K562 (cell line): ENCODE measurements around the gene AKT1. TPM values are rescaled to one million over a fixed set of nuclear protein-coding genes. Genes with fewer than 3 reads are reported as not detected.

Experiments used
- NONO ChIP-seq, 2 experiments: fragments of 200-400 bp in 1 of 2; fragments of 450-650 bp in 1 of 2; formaldehyde crosslinking in 1 of 2; IDR thresholded peaks; 2 replicates each; pipeline ENCODE4 v1.6.1; 2017; ENCODE audit warnings: low read depth in 2 of 2, mild to moderate bottlenecking in 2 of 2, moderate library complexity in 2 of 2, low read length in 1 of 2
- PHF8 ChIP-seq: fragments of 200-600 bp; sonication (generic); IDR thresholded peaks from 2 replicates; pipeline ENCODE4 v1.6.1; 2012; ENCODE audit warnings: mixed run types, mild to moderate bottlenecking, inconsistent platforms, low read length, moderate library complexity, borderline replicate concordance
- TBP ChIP-seq: optimal IDR thresholded peaks from 2 replicates; pipeline ENCODE3; 2011; ENCODE audit warnings: low read depth, low read length, improper control_type of control experiment
- ZBTB11 ChIP-seq, 3 experiments: fragments of 200-800 bp in 1 of 3; fragments of 250-450 bp in 1 of 3; fragments of 450-650 bp in 1 of 3; sonication (Bioruptor Pico) in 1 of 3; sonication (Bioruptor generic) in 1 of 3; formaldehyde crosslinking in 1 of 3; IDR thresholded peaks; 2 replicates each; pipeline versions ENCODE4 v1.6.1 to v1.8.0; 2016 to 2022; ENCODE audit warnings: mild to moderate bottlenecking in 2 of 3, missing genetic modification characterization in 2 of 3, missing compliant biosample characterization in 1 of 3, moderate library complexity in 1 of 3
- ZNF121 ChIP-seq: sonication (generic); formaldehyde crosslinking; conservative IDR thresholded peaks from 2 replicates; pipeline ENCODE4 v1.8.0; 2022; ENCODE audit warnings: missing genetic modification reagents
- ZNF134 ChIP-seq: fragments of 250-450 bp; sonication (Bioruptor Pico); conservative IDR thresholded peaks from 2 replicates; pipeline ENCODE4 v1.4.0; 2020
- ZNF318 ChIP-seq, 2 experiments: fragments of 450-650 bp; IDR thresholded peaks; 2 replicates each; pipeline ENCODE4 v1.6.1; 2016; ENCODE audit warnings: mild to moderate bottlenecking in 2 of 2, borderline replicate concordance in 1 of 2, low read depth in 1 of 2, moderate library complexity in 1 of 2
- ZNF639 ChIP-seq, 2 experiments: fragments of 200-800 bp in 1 of 2; sonication (Bioruptor generic) in 1 of 2; sonication (generic) in 1 of 2; formaldehyde crosslinking in 1 of 2; IDR thresholded peaks in 1 of 2; conservative IDR thresholded peaks in 1 of 2; 2 replicates each; pipeline versions ENCODE4 v1.5.0 to v1.6.1; 2016 to 2020; ENCODE audit warnings: missing compliant biosample characterization in 1 of 2, missing genetic modification characterization in 1 of 2, missing genetic modification reagents in 1 of 2
- ZNF76 ChIP-seq: fragments of 250-450 bp; sonication (Bioruptor Pico); IDR thresholded peaks from 2 replicates; pipeline ENCODE4 v1.4.0; 2020; ENCODE audit warnings: mild to moderate bottlenecking, moderate library complexity, borderline replicate concordance
- polyA plus RNA-seq, 8 experiments: library from polyadenylated mRNA; depleted of rRNA in 4 of 8; stranded (reverse) in 5 of 8; unstranded in 3 of 8; fragments of >200 nt; fragmentation: Nextera tagmentation in 2 of 8; fragmentation: Illumina TruSeq in 1 of 8; extraction: Ambion mirVana in 2 of 8; extraction: Trizol in 1 of 8; gene quantifications; 2 replicates each; pipeline versions ENCODE4 v1.2.1 to v1.2.3, GENCODE V29; 2011 to 2014; ENCODE audit warnings: inconsistent platforms in 1 of 8, missing spikeins in 1 of 8
- total RNA-seq, 7 experiments: library from RNA; depleted of rRNA in 6 of 7; stranded (reverse); fragments of >200 nt in 6 of 7; fragmentation: Illumina TruSeq in 2 of 7; extraction: Trizol in 2 of 7; gene quantifications; 2 replicates each; pipeline versions ENCODE4 v1.2.1 to v1.2.3, GENCODE V29; 2011 to 2021; ENCODE audit warnings: low replicate concordance in 1 of 7

Gene AKT1
- total and polyA plus RNA-seq, 9 of the 15 experiments (the other 6 are each of a cell fraction or from before 2014, with no cell fraction given) = 0.49 to 132 (median 75.1) TPM

GRCh38 chr14:104795781-104796686 is 486 bp upstream of the AKT1 start (continued):
- TF ChIP-seq ZNF318 (IDR thresholded peaks at IDR 0.05; ENCODE audit: borderline replicate concordance in 1 of 2, low read depth in 1 of 2) (no peak), ZNF134 (no peak), ZBTB11 (CRISPR knock-in tag; IDR thresholded peaks at IDR 0.05) (peak in 1 of 3 experiments; percentile 15; a peak in 1 of 6 replicates), NONO (IDR thresholded peaks at IDR 0.05; ENCODE audit: low read depth in 2 of 2, low read length in 1 of 2) (0 out of 4 replicates have a peak, but pooled peaks of 1 of the 2 experiments have one; percentile 11), TBP (peak; percentile 31), ZNF121 (CRISPR knock-in tag) (no peak), ZNF76 (no peak), ZNF639 (CRISPR knock-in tag; conservative IDR thresholded peaks at IDR 0.05 in 1 of 2, IDR thresholded peaks at IDR 0.05 in 1 of 2) (peak in 1 of 2 experiments; percentile 72; a peak in 1 of 4 replicates), PHF8 (peak; percentile 84; the same call in 1 of the 2 replicates)
